Ammon's horn (tissue), 1 donor: Measurements from ENCODE around the gene FAU.
A peak's percentile ranks its signal among the peaks of the same experiment; 100 is the strongest.
"Not testable (repeated sequence)": the region's sequence is repeated elsewhere in the genome, so short reads cannot be mapped to it uniquely, and the experiment has no call there.

Experiments
- DNase-seq: peaks from one replicate; pipeline ENCODE4 v3.0.0-alpha.2; 2016; ENCODE audit warnings: low spot score

Gene FAU

DNA sequence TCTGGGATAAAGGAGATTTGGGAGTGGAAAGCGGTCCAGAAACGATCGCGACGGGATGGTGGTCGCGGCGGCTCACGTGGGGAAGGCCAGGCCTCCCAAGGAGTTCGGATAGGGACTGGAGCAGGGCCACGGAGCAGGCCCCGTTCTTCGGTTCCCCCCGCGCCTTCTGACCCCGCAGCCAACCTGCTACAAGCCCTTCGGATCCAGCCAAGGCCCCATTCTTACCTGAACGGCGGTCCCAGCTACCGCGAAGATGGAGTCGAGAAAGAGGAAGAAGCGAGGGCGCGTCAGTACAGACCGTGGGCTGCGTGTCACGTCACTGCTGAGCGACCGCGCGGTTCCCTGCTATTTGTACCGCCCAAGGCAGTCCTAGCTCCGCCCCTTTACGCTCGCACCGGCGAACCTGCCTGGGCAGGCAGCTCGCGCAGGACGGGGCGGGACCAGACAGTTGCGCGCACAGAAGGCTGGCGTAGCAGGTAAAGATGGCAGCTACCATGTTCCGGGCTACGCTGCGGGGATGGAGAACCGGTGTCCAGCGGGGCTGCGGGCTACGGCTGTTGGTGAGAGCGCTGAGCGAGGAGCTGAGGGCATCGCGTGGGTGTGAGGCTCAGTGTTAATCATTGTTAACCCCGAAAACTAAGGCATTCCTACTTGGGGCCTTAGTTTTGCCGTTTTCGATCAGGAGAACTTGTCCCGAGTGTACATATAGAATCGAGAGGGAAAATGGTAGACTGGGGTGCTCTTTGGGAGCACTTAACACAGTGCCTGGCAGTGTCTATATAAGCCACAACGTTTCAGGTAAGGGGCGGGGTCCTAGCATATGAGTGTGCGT is at the start of gene FAU, which contains the start of gene MRPL49:
FAU (minus strand) TSS at position 270 of the 832 bp plus-strand sequence. CDS start 321 bp downstream, outside the sequence.
MRPL49 (plus strand) TSS at position 457 of the 832 bp plus-strand sequence; CDS start at position 483, 26 bp downstream.
- DNase-seq: peak; percentile 99

DNA sequence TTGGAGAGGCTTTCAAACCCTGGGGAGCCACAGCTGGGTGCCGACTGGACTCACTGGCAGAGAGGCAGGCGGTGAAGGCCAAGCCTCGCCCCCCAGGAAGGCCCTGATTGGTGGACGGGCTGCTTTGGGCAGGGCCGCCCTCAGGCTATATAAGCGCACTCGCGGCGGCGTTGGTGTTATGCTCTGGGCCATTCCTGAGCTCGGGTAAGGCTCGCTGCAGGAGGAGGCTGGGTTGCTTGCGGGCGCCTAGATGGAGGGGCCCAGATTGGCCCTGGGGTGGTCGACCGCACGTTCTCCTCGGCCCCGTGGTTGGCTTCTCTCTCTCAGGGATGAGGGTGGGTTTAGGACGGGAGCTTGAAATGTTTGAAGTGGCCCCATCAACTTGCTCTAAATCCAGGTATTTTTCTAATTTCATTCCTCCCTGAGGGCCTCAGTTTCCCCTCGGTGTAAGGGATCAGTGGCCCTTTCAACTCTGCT is 48.2 kb upstream of the FAU start, which contains the start of gene SPDYC:
SPDYC (plus strand) TSS at position 176 of the 477 bp plus-strand sequence. CDS start 1,125 bp downstream, outside the sequence.
- DNase-seq: no peak

DNA sequence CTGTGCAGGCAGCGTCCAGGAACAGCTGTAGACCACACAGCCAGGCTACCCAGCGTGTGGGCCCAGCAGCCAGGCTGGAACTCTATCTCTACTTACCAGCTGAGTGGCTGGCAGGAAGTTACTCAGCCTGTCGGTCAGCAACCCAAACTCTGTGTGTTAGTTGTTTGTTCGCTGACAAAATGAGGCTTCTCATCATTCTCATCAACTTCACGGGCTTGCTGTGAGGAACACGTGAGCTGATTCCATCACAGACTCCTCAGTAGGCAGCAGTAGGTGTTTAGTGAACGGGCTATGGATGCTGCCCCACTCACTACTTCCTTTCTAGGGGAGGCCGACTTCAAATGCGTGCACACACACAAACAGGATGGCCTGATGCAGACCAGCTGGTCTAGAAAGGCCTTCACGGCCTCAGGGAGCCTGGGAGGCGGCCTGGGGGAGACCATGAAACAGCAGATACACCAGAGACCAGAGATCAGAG is 47.3 kb upstream of the FAU start:
- DNase-seq: no peak

DNA sequence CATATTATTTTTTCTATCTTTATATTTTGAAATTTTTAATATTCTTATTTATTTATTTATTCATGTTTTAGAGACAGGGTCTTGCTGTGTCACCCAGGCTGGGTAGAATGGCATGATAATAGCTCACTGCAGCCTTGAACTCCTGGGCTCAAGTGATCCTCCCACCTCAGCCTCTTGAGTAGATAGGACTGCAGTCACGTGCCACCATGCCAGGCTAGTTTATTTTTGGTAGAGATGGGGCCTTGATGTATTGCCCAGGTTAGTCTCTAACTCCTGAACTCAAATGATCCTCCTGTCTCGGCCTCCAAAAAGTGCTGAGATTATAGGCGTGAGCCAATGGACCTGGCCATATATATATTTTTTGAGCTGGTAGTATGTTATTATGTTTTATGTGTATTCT is 45.7 kb upstream of the FAU start:
- DNase-seq: no peak

DNA sequence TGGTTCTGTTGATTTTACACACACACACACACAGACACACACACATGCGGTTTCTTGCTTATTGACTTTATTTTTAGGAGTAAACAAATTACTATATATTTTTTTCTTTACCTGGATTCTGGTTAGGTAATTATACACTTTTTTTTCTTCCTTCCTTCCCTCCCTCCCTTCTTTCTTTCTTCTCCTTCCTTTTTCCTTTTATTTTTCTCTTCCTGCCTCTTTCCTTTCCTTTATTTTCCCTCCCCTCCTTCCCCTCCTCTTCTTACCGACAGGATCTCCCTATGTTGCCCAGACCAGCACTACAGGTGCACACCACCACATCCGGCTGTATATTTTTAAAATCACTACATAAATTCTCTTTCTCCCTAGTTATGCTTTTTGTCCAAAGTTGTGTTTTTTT is 45.0 kb upstream of the FAU start:
- no peak for DNase-seq

DNA sequence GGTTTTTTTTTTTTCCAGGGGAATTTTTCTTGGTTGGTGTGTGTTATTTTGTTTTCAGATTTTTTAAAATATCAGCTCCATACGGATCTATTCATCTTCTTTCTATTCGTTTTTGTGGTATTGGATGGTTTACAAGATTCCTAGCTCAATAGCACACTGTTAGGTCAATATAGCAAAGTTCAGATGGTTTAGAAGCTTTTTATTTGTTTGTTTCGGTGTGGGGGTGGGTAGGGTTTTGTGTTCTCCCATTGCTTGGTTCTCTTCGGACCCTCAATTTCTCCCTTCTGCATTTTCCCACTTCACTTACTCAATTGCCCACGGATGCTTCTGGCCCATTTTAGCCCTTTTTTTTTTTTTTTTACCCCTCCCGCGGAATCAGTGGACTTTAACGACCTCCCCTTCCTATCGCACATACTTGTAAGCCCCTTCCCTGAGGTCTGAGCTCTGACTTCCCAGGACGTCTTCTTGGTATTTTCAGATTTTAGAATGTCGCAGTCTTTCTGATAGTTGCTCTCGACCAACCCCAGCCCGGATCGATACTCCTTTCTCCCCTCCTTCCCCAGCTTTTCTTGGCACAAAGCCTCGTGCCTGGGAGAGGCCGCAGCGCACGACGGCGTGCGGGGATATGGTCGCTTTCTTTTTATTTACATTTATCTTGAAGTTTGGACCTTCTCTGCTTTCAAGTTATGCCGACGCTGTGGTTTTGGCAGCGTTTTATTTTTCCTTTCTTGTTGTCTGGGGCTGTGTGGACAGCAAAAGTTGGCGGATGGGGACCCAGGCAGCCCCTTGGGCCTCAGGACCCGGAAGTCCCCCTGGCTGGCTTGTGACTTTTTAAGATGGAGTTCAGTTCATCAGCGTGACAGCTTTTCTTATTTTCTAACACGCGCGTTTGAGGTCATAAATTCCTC is 43.7 kb upstream of the FAU start:
- DNase-seq: no peak

DNA sequence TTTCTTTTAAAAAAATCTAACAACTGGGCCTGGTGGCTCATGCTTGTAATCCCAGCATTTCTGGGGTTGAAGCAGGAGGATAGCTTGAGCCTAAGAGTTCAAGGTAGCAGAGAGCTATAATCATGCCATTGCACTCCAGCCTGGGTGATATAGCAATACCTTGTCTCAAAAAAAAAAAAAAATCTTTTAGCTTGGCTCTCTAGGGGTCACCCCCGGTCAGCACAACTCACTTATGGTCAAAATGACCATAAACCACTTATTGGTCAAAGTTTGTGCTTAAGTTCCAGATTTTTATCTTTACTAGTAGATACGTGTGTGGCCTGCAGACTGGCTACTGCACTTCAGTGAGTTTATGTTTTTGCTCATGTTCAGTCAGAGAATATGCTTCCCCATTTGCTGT is 41.8 kb upstream of the FAU start:
- no peak for DNase-seq

DNA sequence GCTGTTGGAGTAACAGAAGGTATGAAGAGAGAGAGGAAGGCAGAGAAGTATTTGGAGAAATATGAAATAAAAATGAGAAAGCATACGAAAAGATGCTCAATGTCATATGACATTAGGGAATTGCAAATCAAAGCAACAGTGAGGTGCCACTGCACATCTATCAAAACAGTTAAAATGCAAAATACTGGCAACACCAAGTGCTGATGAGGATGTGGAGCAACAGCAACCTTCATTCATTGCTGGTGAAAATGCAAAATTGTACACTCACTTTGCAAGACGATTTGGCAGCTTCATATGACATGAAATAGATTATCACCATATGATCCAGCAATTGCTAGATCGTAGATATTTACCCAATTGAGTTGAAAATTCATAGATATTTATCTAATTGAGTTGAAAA is 38.7 kb upstream of the FAU start:
- no peak for DNase-seq

DNA sequence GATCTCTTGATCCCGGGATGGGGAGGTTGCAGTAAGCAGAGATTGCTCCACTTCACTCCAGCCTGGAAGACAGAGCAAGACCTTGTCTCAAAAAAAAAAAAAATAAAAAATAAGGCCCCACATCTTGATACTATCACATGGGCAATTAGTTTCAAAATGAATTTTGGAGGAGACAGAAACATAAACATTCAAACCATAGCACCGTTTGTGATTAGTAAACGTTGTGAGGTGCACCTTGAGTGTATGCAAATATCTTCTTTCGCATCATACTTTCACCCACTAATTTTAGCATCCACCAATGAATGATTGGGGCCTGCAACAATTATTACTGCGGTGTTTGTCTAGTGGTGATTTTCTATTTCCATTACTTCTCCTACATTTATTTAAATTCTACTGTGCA is 37.1 kb upstream of the FAU start:
- DNase-seq: no peak

DNA sequence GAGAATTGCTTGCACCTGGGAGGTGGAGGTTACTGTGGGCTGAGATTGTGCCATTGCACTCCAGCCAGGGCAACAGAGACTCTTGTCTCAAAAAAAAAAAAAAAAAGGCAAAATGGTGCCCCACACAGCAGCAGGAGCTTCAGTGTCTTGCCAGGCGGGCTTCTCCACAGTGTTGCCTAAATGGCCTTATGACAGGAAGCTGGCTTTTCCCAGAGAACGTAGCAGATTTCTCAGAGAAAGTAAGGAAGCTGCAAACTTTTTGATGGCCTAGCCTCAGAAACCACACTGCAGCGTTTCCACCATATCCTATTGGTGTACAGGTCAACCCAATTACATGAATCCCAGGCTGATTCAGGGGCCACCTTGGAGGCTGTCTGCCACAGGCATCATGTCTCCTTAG is 35.4 kb upstream of the FAU start:
- no peak for DNase-seq

DNA sequence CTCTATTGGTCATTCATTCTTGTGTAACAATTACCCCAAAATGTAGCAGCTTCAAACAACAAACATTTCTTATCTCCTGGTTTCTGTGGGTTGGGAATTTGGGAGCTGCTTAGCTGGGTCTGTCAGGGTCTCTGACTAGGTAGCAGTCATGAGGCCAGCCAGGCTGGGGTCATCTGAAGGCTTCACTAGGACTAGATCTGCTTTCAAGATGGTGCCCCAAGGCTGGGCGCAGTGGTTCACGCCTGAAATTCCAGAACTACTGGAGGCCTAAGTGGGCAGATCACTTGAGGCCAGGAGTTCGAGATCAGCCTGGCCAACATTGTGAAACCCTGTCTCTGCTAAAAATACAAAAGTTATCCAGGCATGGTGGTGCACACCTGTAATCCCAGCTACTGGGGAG is 35.0 kb upstream of the FAU start:
- DNase-seq: no peak

DNA sequence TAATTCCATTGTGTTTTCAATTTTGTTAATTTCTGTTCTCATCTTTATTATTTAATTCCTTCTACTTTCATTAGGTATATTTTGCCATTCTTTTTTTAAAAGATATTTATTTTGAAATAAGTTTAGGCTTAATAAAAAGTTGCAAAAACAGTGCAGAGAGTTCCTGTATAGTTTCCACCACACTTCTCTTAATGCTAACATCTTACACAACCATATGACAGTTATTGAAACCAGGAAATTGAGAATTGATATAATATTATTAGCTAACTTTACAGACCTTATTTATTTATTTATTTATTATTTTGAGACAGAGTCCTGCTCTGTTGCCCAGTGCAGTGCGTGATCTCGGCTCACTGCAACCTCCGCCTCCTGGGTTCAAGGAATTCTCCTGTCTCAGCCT is 34.3 kb upstream of the FAU start:
- DNase-seq: no peak

DNA sequence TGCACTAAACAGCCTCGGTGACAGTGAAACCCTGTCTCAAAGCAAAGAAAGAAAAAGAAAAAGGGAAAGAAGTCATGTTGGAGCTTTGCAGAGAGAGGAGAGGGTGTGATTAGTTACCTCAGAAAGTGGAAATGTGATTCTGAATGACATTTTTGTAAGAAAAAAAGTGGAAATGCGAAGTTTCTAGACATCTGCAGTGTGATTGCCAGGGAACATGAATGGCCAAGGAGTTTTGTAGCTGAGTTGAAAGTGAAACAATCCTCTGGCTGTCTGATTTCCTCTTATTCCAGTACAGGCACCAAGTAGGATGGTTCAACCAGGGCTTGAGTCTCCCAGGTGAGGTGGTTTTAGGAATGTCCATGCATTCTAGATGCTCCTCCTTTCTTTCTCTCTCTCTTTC is 30.2 kb upstream of the FAU start:
- no peak for DNase-seq

DNA sequence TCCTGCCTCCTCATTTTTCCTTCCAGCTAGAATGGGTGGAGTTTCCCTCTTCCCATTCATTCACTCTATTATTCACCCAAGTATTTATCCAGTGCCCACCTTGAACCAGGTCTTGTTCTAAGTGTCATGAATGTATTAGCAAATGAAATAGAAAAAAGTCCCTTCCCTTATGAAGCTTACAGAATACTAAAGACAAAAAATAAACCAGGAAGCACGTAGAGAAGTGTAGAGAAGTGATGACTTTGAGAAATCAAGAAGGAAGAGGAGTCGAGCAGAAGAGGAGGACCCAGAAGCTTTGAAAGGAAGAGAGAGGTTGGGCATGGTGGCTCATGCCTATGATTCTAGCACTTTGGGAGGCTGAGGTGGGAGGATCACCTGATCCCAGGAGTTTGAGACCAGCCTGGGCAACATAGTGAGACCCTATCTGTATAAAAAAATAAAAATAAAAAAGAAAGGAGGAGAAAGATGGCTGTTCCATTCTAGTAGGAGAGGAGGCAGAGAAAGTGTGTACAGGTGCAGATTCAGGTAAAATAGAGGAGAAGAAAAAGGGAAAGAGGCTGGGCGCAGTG is 29.5 kb upstream of the FAU start:
- DNase-seq: no peak

DNA sequence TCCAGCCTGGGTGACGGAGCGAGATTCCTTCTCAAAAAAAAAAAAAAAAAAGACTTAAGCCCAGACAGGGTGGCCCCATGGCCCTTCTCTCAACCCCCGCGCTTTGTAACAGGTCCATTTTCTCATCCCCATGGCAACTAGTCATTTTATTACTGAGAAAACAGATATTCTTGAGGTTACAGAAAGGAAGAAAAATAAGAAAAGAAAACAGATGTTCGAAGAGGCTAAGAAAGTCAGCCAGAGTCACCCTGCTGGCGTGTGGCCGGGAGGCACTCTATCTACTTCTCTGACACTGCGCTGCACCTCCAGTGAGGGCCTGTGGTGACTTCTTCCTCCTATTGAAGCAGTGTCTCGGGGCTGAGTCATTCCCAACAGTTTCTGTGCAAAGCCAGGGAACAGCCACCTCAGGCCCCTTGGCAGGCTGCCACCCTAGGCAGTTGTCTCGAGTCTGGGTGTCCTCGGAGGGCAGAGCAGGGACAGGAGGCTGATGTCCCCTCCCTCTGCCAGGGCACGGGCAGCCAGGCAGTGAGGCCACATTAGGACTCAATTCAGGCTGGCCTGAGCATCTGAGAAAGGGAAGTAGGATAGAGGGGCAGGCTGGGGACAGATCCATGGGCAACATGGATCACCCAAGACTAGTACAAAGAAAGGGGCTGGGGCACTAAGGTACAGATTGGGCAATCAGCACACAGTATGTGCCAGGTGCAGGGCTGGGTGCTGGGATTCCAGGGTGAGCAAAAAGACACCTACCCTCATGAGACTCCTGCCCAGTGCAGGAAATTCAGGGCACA is 28.8 kb upstream of the FAU start:
- peak; percentile 78 for DNase-seq

DNA sequence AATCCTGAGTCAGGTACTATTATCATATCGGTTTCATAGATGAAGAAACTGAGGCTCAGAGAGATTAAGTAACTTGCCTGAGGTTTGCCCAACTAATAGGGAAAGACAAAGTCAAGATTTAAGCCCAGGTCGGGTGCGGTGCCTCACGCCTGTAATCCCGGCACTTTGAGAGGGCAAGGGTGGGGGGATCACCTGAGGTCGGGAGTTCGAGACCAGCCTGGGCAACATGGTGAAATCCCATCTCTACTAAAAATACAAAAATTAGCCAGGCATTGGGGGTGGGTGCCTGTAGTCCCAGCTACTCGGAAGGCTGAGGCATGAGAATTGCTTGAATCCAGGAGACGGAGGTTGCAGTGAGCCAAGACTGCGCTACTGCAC is 28.2 kb upstream of the FAU start:
- not testable (repeated sequence) for DNase-seq

DNA sequence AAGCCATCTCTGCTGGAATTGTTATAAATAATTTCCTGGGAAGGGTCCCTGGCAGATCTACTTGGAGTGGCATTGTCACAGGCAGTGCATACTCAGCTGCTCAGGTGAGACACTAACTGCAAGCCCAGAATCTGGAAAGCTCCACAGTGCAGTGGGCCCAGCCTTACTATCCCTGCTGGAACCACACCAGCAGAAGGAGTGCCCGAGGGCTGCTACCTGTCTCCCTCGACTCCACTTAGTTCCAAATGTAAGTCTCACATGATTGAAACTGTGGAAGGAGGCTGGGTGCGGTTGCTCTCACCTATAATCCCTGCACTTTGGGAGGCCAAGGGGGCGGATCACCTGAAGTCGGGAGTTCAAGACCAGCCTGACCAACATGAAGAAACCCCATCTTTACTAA is 26.7 kb upstream of the FAU start:
- no peak for DNase-seq

DNA sequence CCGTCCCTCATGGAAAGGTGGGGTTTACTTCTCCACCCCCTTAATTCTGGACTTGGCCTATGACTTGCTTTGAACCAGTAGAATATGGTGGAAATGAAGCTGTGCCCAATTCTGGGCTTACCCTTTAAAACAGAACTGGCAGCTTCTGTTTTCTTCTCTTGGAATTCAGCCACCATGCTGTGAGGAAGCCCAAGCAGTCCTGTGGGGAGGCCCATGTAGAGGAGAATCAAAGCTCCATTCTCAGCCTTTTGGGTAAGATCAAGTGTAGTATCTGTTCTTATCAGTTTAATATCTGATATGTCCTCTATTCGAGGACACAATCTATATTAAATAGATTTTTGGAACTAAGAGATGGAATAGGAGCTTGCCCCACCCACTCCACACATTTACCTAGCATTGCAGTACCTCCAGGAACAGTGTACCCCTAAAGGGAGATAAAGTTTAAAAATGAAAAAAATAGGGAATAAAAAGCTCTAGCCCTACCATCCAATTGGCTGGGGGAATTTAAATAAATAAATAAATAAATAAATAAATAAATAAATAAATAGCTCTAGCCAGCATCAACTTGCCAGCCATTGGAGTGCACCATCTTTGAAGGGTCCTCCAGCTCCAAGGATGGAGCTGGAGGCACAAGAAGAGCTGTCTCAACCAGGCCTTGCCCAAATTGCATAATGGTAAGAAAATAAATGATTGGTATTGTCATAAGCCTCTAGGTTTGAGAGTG is 25.6 kb upstream of the FAU start:
- no peak for DNase-seq

DNA sequence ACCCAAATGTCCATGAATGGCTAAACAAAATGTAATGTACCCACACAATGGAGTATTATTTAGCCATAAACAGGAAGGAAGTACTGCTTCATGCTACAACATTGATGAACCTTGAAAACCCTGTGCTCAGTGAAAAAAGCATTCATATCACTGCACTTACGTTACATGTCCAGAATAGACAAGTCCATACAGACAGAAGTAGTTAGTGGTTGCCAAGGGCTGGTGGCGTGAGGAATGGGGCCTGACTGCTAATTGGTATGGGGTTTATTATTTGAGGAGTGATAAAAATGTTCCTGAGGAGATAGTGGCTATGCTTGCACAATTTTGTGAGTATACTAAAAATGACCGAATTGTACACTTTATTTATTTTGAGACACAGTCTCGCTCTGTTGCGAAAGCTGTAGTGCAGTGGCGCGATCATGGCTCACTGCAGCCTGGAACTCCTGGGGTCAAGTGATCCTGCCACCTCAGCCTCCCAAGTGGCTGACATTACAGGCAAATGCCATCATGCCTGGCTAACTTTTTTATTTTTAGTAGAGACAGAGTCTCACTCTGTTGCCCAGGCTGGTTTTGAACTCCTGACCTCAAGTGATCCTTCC is 20.1 kb upstream of the FAU start:
- DNase-seq: no peak

DNA sequence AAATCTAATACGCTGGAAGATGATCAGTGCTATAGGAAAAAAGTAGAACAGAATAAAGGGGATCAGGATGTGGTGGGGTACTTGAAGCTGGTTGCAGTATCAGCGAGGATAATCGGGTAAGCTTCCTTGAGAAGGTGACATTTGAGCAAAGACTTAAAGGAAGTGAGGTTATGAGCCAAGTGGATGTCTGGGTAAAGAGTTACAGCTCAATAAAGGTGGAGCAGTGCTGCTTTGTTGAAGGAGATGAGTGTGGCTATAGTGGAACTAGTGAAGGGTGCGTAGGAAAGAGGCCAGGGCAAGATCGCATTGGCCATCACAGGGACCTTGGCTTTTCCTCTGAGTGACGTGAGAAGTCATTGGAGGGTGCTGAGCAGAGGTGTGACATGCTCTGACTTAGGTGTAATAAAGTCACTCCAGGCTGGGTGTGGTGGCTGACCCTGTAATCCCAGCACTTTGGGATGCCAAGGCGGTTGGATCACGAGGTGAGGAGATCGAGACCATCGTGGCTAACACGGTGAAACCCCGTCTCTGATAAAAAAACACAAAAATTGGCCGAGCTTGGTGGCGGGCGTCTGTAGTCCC is 14.7 kb upstream of the FAU start:
- DNase-seq: no peak
